Endothelial cell (in vitro differentiated cells): ENCODE measurements around the gene SLC19A1. TPM values are rescaled to one million over a fixed set of nuclear protein-coding genes. Genes with fewer than 3 reads are reported as not detected.

Source experiments
- DNase-seq: peaks from one replicate; pipeline ENCODE4 v3.0.0; 2021; ENCODE audit warnings: low spot score
- H3K27ac Mint-ChIP-seq: one replicate; pipeline ENCODE4 v1.8.0; 2021; ENCODE audit warnings: mixed read lengths, inconsistent platforms; ENCODE audit not compliant: unreplicated experiment
- H3K27me3 Mint-ChIP-seq: one replicate; pipeline ENCODE4 v1.8.0; 2021; ENCODE audit warnings: mild to moderate bottlenecking, moderate library complexity, mixed read lengths, inconsistent platforms; ENCODE audit not compliant: unreplicated experiment
- H3K36me3 Mint-ChIP-seq: one replicate; pipeline ENCODE4 v1.8.0; 2021; ENCODE audit warnings: mild to moderate bottlenecking, low read depth, mixed read lengths, inconsistent platforms; ENCODE audit not compliant: unreplicated experiment
- H3K4me1 Mint-ChIP-seq: one replicate; pipeline ENCODE4 v1.8.0; 2021; ENCODE audit warnings: mild to moderate bottlenecking, mixed read lengths, inconsistent platforms; ENCODE audit not compliant: unreplicated experiment
- H3K4me3 Mint-ChIP-seq: one replicate; pipeline ENCODE4 v1.8.0; 2021; ENCODE audit warnings: mild to moderate bottlenecking, mixed read lengths, inconsistent platforms; ENCODE audit not compliant: unreplicated experiment
- H3K9me3 Mint-ChIP-seq: one replicate; pipeline ENCODE4 v1.8.0; 2021; ENCODE audit warnings: mixed read lengths, inconsistent platforms; ENCODE audit not compliant: unreplicated experiment
- CTCF ChIP-seq: fragments of 200-600 bp; sonication (generic); IDR thresholded peaks from one replicate; pipeline ENCODE4 v1.5.0; 2021; ENCODE audit warnings: antibody characterized with exemption; ENCODE audit not compliant: unreplicated experiment
- total RNA-seq: library from RNA; stranded (reverse); fragmentation: NEBNext Ultra II Directional; extraction: Animal tissue kit (Norgen Biotek cat#: 25700); gene quantifications from one replicate; pipeline ENCODE4 v1.2.1, GENCODE V29; 2021; ENCODE audit not compliant: unreplicated experiment

The SLC19A1 gene
- total RNA-seq, 1 donor from 2014 or later, result 27.1 TPM

GRCh38 chr21:45476582-45476981 lies 65.7 kb downstream of the SLC19A1 start:
- DNase-seq, result no peak
- Mint-ChIP-seq H3K27me3 (peaks cover 8% of the 10 kb centered on the region), H3K27ac (peak overlapping the region; percentile 1), H3K9me3 (no peaks in the 10 kb centered on the region), H3K4me1 (peaks cover 14% of the 10 kb centered on the region), H3K4me3 (peak overlapping the region; percentile 2), H3K36me3 (peaks cover 17% of the 10 kb centered on the region)
- TF ChIP-seq CTCF, result no peak

- H3K9me3 Mint-ChIP-seq, result no peaks in the 10 kb centered on the region
- no peak for TF ChIP-seq CTCF
- peaks cover 6% of the 10 kb centered on the region for H3K27me3 Mint-ChIP-seq
- DNase-seq, result no peak
- H3K36me3 Mint-ChIP-seq, result peaks cover 17% of the 10 kb centered on the region
- no peak overlapping the region for H3K4me3 Mint-ChIP-seq
- no peak overlapping the region for H3K27ac Mint-ChIP-seq
- H3K4me1 Mint-ChIP-seq, result peaks cover 14% of the 10 kb centered on the region
Observed at GRCh38 chr21:45475797-45476570, 66.3 kb downstream of the SLC19A1 start.

GRCh38 chr21:45475004-45475685 lies 67.1 kb downstream of the SLC19A1 start:
- Mint-ChIP-seq H3K4me3 (no peak overlapping the region), H3K27ac (no peak overlapping the region), H3K4me1 (peaks cover 14% of the 10 kb centered on the region), H3K27me3 (peaks cover 6% of the 10 kb centered on the region), H3K9me3 (no peaks in the 10 kb centered on the region), H3K36me3 (peaks cover 19% of the 10 kb centered on the region)
- no peak for DNase-seq
- no peak for TF ChIP-seq CTCF

- no peak for TF ChIP-seq CTCF
- Mint-ChIP-seq H3K4me1 (peaks cover 17% of the 10 kb centered on the region), H3K9me3 (no peaks in the 10 kb centered on the region), H3K27me3 (peaks cover 6% of the 10 kb centered on the region), H3K36me3 (peaks cover 21% of the 10 kb centered on the region), H3K27ac (peak overlapping the region; percentile 48), H3K4me3 (peak overlapping the region; percentile 68)
- DNase-seq, result no peak
Observed at GRCh38 chr21:45474323-45474950, 67.8 kb downstream of the SLC19A1 start.
